Keratinocyte (primary cell): Measurements from ENCODE around the gene CAD.

ENCODE experiments used
- CTCF ChIP-seq, 3 experiments: IDR thresholded peaks in 1 of 3; conservative IDR thresholded peaks in 1 of 3; optimal IDR thresholded peaks in 1 of 3; 2 replicates in 2 of 3; 3 replicates in 1 of 3; pipeline versions ENCODE3 to v1.5.1; 2011; ENCODE audit warnings: low read length in 3 of 3, mild to moderate bottlenecking in 3 of 3, moderate library complexity in 2 of 3, control low read depth in 1 of 3, inconsistent platforms in 1 of 3; ENCODE audit not compliant: insufficient read depth in 2 of 3; ENCODE audit errors: extremely low read depth in 1 of 3
- EZH2 ChIP-seq: IDR thresholded peaks from one replicate; pipeline ENCODE4 v1.6.1; 2012; ENCODE audit warnings: inconsistent platforms, mild to moderate bottlenecking, low read length, moderate library complexity

GRCh38 chr2:27179344-27180000 is 37.7 kb upstream of the CAD start:
- TF ChIP-seq CTCF (optimal IDR thresholded peaks at IDR 0.05 in 1 of 3, IDR thresholded peaks at IDR 0.05 in 1 of 3, conservative IDR thresholded peaks at IDR 0.05 in 1 of 3; ENCODE audit: extremely low read depth in 1 of 3, insufficient read depth in 2 of 3, low read length in 3 of 3) (no peak), EZH2 (no peak)
